Trophoblast cell (in vitro differentiated cells and primary cell): ENCODE measurements around the gene USH1C.

Experiments used
- DNase-seq, 2 donors: peaks; one replicate each; pipeline ENCODE4 v3.0.0-alpha.2; 2016
- H2AFZ ChIP-seq: 2 replicates; pipeline ENCODE4 v1.6.1; 2013; ENCODE audit warnings: low read length, moderate library complexity, mild to moderate bottlenecking; ENCODE audit not compliant: insufficient read depth, poor library complexity
- H2AK5ac ChIP-seq: 2 replicates; pipeline ENCODE4 v1.6.1; 2013; ENCODE audit warnings: mild to moderate bottlenecking, low read length
- H2BK120ac ChIP-seq: 2 replicates; pipeline ENCODE4 v1.6.1; 2013; ENCODE audit warnings: low read length, mild to moderate bottlenecking, moderate library complexity; ENCODE audit not compliant: insufficient read depth, poor library complexity
- H2BK12ac ChIP-seq: 2 replicates; pipeline ENCODE4 v1.6.1; 2013; ENCODE audit warnings: mild to moderate bottlenecking, low read length, moderate library complexity
- H2BK5ac ChIP-seq: 2 replicates; pipeline ENCODE4 v1.6.1; 2013; ENCODE audit warnings: low read length, low read depth, moderate library complexity, mild to moderate bottlenecking; ENCODE audit not compliant: poor library complexity
- H3K14ac ChIP-seq: 2 replicates; pipeline ENCODE4 v1.6.1; 2013; ENCODE audit warnings: mild to moderate bottlenecking, low read length
- H3K18ac ChIP-seq: 2 replicates; pipeline ENCODE4 v1.6.1; 2013; ENCODE audit warnings: mild to moderate bottlenecking, low read length
- H3K23ac ChIP-seq: 2 replicates; pipeline ENCODE4 v1.6.1; 2013; ENCODE audit warnings: low read length
- H3K27ac ChIP-seq: 2 replicates; pipeline ENCODE4 v1.5.1; 2013; ENCODE audit warnings: low read depth, mild to moderate bottlenecking, inconsistent platforms, low read length, moderate library complexity
- H3K27me3 ChIP-seq: 2 replicates; pipeline ENCODE4 v1.6.1; 2013; ENCODE audit warnings: inconsistent platforms, mild to moderate bottlenecking, low read length, moderate library complexity; ENCODE audit not compliant: insufficient read depth
- H3K36me3 ChIP-seq, 2 experiments: 1 replicate in 1 of 2; 2 replicates in 1 of 2; pipeline ENCODE4 v1.6.1; 2013; ENCODE audit warnings: low read length in 2 of 2, mild to moderate bottlenecking in 2 of 2, moderate library complexity in 1 of 2; ENCODE audit not compliant: insufficient read depth in 2 of 2, control insufficient read depth in 1 of 2
- H3K4ac ChIP-seq: 2 replicates; pipeline ENCODE4 v1.6.1; 2013; ENCODE audit warnings: low read depth, mild to moderate bottlenecking, low read length, moderate library complexity
- H3K4me1 ChIP-seq, 2 experiments: 1 replicate in 1 of 2; 2 replicates in 1 of 2; pipeline ENCODE4 v1.6.1; 2013; ENCODE audit warnings: low read length in 2 of 2, mild to moderate bottlenecking in 2 of 2, moderate library complexity in 1 of 2; ENCODE audit not compliant: insufficient read depth in 2 of 2, control insufficient read depth in 1 of 2
- H3K4me2 ChIP-seq: 2 replicates; pipeline ENCODE4 v1.6.1; 2013; ENCODE audit warnings: inconsistent platforms, mild to moderate bottlenecking, low read length, moderate library complexity
- H3K4me3 ChIP-seq: 2 replicates; pipeline ENCODE4 v1.5.1; 2013; ENCODE audit warnings: mild to moderate bottlenecking, low read depth, low read length, inconsistent platforms
- H3K79me1 ChIP-seq: one replicate; pipeline ENCODE4 v1.6.1; 2013; ENCODE audit warnings: low read length
- H3K79me2 ChIP-seq: 2 replicates; pipeline ENCODE4 v1.6.1; 2013; ENCODE audit warnings: low read length, mild to moderate bottlenecking; ENCODE audit not compliant: control insufficient read depth, insufficient read depth, poor library complexity
- H3K9ac ChIP-seq: 2 replicates; pipeline ENCODE4 v1.6.1; 2013; ENCODE audit warnings: mild to moderate bottlenecking, low read length
- H3K9me3 ChIP-seq: 2 replicates; pipeline ENCODE4 v1.6.1; 2013; ENCODE audit warnings: low read depth, mild to moderate bottlenecking, control low read depth, inconsistent platforms, low read length; ENCODE audit not compliant: insufficient read depth
- H4K12ac ChIP-seq: 2 replicates; pipeline ENCODE4 v1.6.1; 2013; ENCODE audit warnings: low read depth, mild to moderate bottlenecking, low read length, moderate library complexity
- H4K8ac ChIP-seq: 2 replicates; pipeline ENCODE4 v1.6.1; 2013; ENCODE audit warnings: low read depth, mild to moderate bottlenecking, low read length, moderate library complexity
- H4K91ac ChIP-seq: one replicate; pipeline ENCODE4 v1.6.1; 2013; ENCODE audit warnings: low read depth, mild to moderate bottlenecking, low read length, moderate library complexity
- WGBS: extraction: QIAGEN DNeasy Blood & Tissue Kit; methylation state at CpG from one replicate; pipeline ENCODE4 v1.1.7; 2013; ENCODE audit warnings: missing lambda C conversion rate; ENCODE audit not compliant: insufficient read length, insufficient coverage; ENCODE audit errors: extremely low coverage; 5-methylcytosine and 5-hydroxymethylcytosine counted together

Gene USH1C

GRCh38 chr11:17553249-17553546 is 9.0 kb upstream of the USH1C start:
- no peaks in the 10 kb centered on the region for H3K4me1 ChIP-seq
- no peaks in the 10 kb centered on the region for H3K36me3 ChIP-seq
- WGBS, result no CpG with 5 or more reads among the region's 7 CpGs

GRCh38 chr11:17552392-17553248 is 8.4 kb upstream of the USH1C start:
- H2BK5ac ChIP-seq, result no peak overlapping the region
- H4K12ac ChIP-seq, result no peak overlapping the region
- no peak overlapping the region for H2AFZ ChIP-seq
- H3K23ac ChIP-seq, result no peak overlapping the region
- no CpG with 5 or more reads among the region's 10 CpGs for WGBS
- no peak overlapping the region for H3K18ac ChIP-seq
- H3K4me3 ChIP-seq, result no peak overlapping the region
- no peak overlapping the region for H3K4me2 ChIP-seq
- H4K91ac ChIP-seq, result no peak overlapping the region
- no peak for DNase-seq
- no peak overlapping the region for H2BK12ac ChIP-seq
- no peaks in the 10 kb centered on the region for H3K79me1 ChIP-seq
- H2AK5ac ChIP-seq, result no peak overlapping the region
- H3K4me1 ChIP-seq, result peaks cover 0 to under 1% of the 10 kb centered on the region in 2 experiments
- no peak overlapping the region for H3K4ac ChIP-seq
- H3K79me2 ChIP-seq, result no peaks in the 10 kb centered on the region
- H3K14ac ChIP-seq, result no peak overlapping the region
- no peak overlapping the region for H2BK120ac ChIP-seq
- no peaks in the 10 kb centered on the region for H3K27me3 ChIP-seq
- no peak overlapping the region for H4K8ac ChIP-seq
- no peak overlapping the region for H3K9ac ChIP-seq
- H3K36me3 ChIP-seq, result no peaks in the 10 kb centered on the region
- no peak overlapping the region for H3K27ac ChIP-seq
- H3K9me3 ChIP-seq, result no peaks in the 10 kb centered on the region

More at GRCh38 chr11:17553249-17553546, 9.0 kb upstream of the USH1C start:
- H4K8ac ChIP-seq, result no peak overlapping the region
- no peak overlapping the region for H2AK5ac ChIP-seq
- no peak overlapping the region for H2AFZ ChIP-seq
- no peak overlapping the region for H3K14ac ChIP-seq
- no peaks in the 10 kb centered on the region for H3K9me3 ChIP-seq
- no peak overlapping the region for H3K4ac ChIP-seq
- no peak overlapping the region for H4K12ac ChIP-seq
- H3K23ac ChIP-seq, result no peak overlapping the region
- no peak overlapping the region for H4K91ac ChIP-seq
- no peak overlapping the region for H3K27ac ChIP-seq
- H3K9ac ChIP-seq, result no peak overlapping the region
- H3K18ac ChIP-seq, result no peak overlapping the region
- no peak overlapping the region for H3K4me2 ChIP-seq
- H3K4me3 ChIP-seq, result no peak overlapping the region
- no peaks in the 10 kb centered on the region for H3K27me3 ChIP-seq
- no peak overlapping the region for H2BK120ac ChIP-seq
- no peaks in the 10 kb centered on the region for H3K79me2 ChIP-seq
- H2BK5ac ChIP-seq, result no peak overlapping the region
- H2BK12ac ChIP-seq, result no peak overlapping the region
- H3K79me1 ChIP-seq, result no peaks in the 10 kb centered on the region
- DNase-seq, result no peak

- no peak overlapping the region for H3K14ac ChIP-seq
- no peaks in the 10 kb centered on the region for H3K36me3 ChIP-seq
- no peak overlapping the region for H2BK5ac ChIP-seq
- H3K79me1 ChIP-seq, result no peaks in the 10 kb centered on the region
- no peak overlapping the region for H3K9ac ChIP-seq
- H3K4me3 ChIP-seq, result no peak overlapping the region
- DNase-seq, result no peak
- H4K91ac ChIP-seq, result no peak overlapping the region
- no peak overlapping the region for H3K27ac ChIP-seq
- H4K12ac ChIP-seq, result no peak overlapping the region
- no peaks in the 10 kb centered on the region for H3K79me2 ChIP-seq
- no peak overlapping the region for H3K23ac ChIP-seq
- H2AFZ ChIP-seq, result no peak overlapping the region
- no CpG with 5 or more reads among the region's 4 CpGs for WGBS
- H3K18ac ChIP-seq, result no peak overlapping the region
- no peak overlapping the region for H3K4ac ChIP-seq
- peaks cover 5 to 7% of the 10 kb centered on the region in 2 experiments for H3K4me1 ChIP-seq
- no peak overlapping the region for H4K8ac ChIP-seq
- no peaks in the 10 kb centered on the region for H3K9me3 ChIP-seq
- H2AK5ac ChIP-seq, result no peak overlapping the region
- H3K27me3 ChIP-seq, result no peaks in the 10 kb centered on the region
- H3K4me2 ChIP-seq, result no peak overlapping the region
- H2BK120ac ChIP-seq, result no peak overlapping the region
- no peak overlapping the region for H2BK12ac ChIP-seq
Measured at GRCh38 chr11:17552041-17552355, 7.8 kb upstream of the USH1C start.

GRCh38 chr11:17551347-17552040 is 7.3 kb upstream of the USH1C start:
- no peak overlapping the region for H2BK120ac ChIP-seq
- H4K91ac ChIP-seq, result no peak overlapping the region
- DNase-seq, result no peak
- H4K12ac ChIP-seq, result no peak overlapping the region
- no peak overlapping the region for H2BK5ac ChIP-seq
- H3K79me1 ChIP-seq, result no peaks in the 10 kb centered on the region
- no peak overlapping the region for H2AK5ac ChIP-seq
- no peaks in the 10 kb centered on the region for H3K36me3 ChIP-seq
- H3K4me3 ChIP-seq, result no peak overlapping the region
- H3K4me1 ChIP-seq, result peaks cover 5 to 7% of the 10 kb centered on the region in 2 experiments
- no peaks in the 10 kb centered on the region for H3K79me2 ChIP-seq
- H3K18ac ChIP-seq, result no peak overlapping the region
- WGBS, result no CpG with 5 or more reads among the region's 7 CpGs
- no peak overlapping the region for H3K9ac ChIP-seq
- no peaks in the 10 kb centered on the region for H3K9me3 ChIP-seq
- no peak overlapping the region for H3K27ac ChIP-seq
- H3K23ac ChIP-seq, result no peak overlapping the region
- no peak overlapping the region for H2BK12ac ChIP-seq
- no peak overlapping the region for H3K4me2 ChIP-seq
- H4K8ac ChIP-seq, result no peak overlapping the region
- H2AFZ ChIP-seq, result no peak overlapping the region
- no peak overlapping the region for H3K4ac ChIP-seq
- no peaks in the 10 kb centered on the region for H3K27me3 ChIP-seq
- H3K14ac ChIP-seq, result no peak overlapping the region
